C4-2B (cell line): ENCODE data around the gene ANTXR2.

Source experiments
- CTCF ChIP-seq: fragments of 450-650 bp; conservative IDR thresholded peaks from 2 replicates; pipeline ENCODE4 v1.5.1; 2017; ENCODE audit warnings: mild to moderate bottlenecking
- ZFX ChIP-seq: fragments of 450-650 bp; IDR thresholded peaks from 2 replicates; pipeline ENCODE4 v1.6.1; 2017

- TF ChIP-seq CTCF (no peak), ZFX (no peak)
Observed at GRCh38 chr4:79862821-79863220, 210.2 kb downstream of the ANTXR2 start.
